ENCODE measurements around the gene TLK1.
A peak's percentile ranks its signal among the peaks of the same experiment; 100 is the strongest.
"Not testable (repeated sequence)": the region's sequence is repeated elsewhere in the genome, so short reads cannot be mapped to it uniquely, and the experiment has no call there.

TLK1 gene

DNA sequence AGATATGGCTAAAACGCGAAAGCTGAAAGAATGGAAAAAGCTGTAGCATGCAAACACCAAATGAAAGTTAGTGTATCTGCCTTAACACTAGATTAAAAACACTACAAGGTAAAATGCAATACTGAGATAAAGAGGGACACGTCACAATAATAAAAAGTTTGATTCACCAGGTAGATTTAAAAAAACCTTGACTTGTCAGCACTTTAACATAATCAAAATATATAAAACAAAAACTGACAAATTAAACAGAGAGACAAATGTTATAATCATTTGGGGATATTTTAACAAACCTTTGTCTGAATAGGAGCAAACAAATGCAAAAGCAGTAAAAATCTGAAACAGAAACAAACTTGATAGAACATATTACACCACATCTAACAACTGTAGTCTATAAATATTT, 18.3 kb downstream of the TLK1 start:
- no peak for DNase-seq (ENCODE audit: low read depth)

DNA sequence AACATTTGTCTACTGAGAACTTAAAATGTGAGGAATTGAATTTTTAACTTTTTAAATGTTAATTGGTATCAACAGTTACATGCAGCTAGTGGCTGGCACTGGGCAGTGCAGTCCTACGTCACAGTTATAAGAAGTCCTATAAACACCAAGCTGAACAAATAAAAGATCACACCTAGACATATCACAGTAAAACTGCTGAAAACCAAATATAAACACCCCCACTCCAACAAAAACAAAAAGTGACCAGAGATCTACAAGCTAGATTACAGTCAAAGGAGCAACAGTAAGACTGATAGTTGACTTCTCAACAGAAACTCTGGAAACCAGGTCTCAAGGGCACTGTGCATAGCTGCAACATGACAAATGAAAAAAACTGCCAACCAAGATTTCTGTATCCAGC, 19.4 kb downstream of the TLK1 start:
- DNase-seq (ENCODE audit: low read depth), result no peak

DNA sequence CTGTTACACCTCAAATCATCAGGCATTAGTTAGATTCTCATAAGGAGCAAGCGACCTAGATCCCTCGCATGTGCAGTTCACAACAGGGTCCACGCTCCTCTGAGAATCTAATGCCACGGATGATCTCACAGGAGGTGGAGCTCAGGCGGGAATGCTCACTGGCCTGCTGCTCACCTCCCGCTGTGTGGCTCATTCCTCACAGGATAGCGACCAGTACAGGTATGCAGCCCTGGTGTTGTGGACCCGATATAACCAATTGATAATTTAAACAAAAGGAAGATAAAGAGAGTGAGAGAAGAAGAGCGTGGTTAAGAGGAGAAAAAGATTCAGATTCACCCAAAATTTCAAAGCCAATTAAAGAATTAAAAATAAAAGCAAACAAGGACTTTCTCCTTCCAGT, 20.8 kb downstream of the TLK1 start:
- DNase-seq (ENCODE audit: low read depth), result no peak

DNA sequence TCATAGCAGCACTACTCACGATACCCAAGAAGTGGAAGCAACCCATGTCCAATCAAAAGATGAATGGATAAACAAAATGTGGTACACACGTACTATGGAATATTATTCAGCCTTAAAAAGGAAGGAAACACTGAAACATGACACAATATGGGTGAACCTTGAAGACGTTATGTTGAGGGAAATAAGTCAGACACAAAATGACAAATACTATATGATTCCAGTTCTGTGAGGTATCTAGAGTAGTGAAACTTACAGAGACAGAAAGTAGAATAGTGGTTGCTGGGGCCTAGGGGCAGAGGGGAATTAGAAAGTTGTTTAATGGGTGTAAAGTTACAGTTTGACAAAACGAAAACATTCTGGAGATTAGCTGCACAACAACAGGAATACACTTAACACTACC, 24.7 kb downstream of the TLK1 start:
- DNase-seq (ENCODE audit: low read depth), result no peak

DNA sequence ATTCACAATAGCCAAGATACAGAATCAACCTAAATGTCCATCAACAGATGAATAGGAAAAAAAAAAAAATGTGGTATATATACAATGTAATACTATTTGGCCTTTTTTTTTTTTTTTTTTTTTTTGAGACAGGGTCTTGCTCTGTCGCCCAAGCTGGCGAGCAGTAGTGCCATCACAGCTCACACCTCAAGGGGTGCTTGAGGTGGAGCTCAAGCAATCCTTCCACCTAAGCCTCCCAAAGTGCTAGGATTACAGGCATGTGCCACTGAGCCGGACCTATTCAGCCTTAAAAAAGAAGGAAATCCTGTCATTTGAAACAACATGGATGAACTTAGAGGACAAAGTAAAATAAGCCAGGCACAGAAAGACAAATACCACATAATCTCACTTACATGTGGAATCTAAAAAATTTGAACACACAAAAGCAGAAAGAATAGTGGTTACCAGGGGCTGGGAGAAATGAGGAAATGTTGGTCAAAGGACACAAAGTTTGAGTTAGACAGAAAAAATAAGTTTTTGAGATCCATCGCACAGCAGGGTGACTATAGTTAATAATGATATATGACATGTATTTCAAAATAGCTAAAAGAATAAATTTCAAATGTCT, 26.0 kb downstream of the TLK1 start:
- no peak for DNase-seq (ENCODE audit: low read depth)

DNA sequence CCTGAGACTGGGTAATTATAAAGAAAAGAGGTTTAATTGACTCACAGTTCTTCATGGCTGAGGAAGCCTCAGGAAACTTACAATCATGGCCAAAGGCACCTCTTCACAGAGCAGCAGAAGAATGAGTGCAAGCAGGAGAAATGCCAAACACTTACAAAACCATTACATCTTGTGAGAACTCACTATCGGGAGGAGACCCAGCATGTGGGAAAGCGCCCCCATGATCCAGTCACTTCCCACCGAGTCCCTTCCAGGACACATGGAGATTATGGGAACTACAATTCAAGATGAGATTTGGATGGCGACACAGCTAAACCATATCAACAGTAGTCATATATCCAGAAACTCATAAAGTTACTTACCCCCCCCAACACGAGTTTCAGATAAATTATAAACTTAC, 28.6 kb downstream of the TLK1 start:
- no peak for DNase-seq (ENCODE audit: low read depth)

DNA sequence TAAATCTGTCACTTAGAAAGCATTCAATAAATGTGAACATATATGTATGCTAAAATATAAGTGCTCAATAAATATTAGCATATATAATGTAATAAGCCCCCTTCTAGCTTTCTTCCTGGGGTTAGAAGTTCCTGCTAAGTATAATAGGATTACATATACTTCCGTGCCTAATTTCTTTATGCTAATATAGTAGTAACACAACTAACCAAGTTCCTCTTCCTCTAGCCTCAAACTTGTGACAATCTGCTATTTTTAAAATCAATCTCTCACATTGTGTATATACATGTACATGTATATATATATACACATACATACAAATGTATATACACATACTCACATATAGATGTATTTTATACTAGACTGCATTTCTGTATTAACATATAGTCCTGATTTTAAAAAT, 32.2 kb downstream of the TLK1 start:
- no peak for DNase-seq (ENCODE audit: low read depth)

DNA sequence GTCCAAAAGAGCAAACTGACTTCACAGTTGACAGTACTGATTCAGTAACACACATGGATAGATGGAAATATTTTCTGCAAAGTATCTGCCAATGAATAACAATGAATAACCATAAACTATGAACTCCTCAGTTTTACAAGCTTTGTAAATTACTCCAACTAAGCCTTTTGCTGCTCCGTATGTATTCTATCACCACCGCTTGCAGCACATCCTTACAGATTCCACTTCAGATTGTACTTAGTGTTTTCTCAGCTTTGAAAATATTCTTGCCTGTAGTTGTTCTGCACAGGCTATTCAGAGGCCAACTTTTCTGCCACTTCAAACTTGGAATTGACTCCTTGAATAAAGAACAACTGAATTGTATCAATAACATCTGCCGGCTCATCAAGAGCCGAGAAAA, 36.2 kb downstream of the TLK1 start:
- no peak for DNase-seq (ENCODE audit: low read depth)

DNA sequence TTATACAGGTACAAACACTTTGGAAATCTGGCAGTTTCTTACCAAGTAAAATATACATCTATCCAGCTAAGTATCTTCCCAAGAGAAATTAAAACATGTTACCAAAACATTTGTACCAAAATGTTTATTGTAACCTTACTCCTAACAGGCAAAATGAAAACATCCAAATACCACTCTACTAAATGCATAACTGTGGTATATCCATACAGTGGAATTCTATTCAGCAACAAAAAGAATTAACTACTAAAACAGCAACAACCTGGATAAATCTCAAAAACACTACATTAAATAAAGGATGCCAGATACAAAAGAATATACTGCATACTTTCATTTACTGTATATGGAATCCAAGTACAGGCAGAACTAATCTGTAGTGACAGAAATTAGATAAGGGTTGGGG, 51.1 kb downstream of the TLK1 start:
- no peak for DNase-seq (ENCODE audit: low read depth)

DNA sequence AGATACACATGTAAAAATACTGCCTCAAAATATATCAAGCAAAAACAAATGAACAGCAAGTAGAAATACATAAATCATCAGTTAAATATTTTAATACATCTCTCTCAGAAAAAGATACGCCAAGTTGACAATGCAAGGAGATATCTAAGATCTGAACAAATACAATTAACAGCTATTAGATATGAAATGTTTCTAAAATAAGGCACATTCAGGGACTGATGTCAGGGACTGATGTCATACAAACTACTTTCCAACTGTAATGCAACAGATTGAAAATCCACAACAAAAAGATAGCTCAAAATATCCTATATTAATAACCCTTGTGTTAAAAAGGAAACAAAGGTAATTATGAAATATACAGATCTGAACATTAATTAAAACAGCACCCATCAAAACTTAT, 51.7 kb downstream of the TLK1 start:
- DNase-seq (ENCODE audit: low read depth), result no peak

DNA sequence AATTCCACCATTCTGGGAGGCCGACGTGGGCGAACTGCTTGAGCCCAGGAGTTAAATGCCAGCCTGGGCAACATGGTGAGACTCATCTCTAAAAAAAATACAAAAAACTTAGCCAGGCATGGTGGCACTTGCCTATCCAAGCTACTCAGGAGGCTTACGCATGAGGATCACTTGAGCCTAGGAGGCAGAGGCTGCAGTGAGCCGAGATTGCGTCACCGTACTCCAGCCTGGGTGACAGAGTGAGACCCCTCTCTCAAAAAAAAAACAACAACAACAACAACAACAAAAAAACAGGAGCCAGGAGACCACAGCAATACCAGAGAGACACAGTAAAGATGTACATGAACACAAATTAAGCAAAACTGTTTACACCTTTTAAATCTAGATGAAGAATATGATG, 52.9 kb downstream of the TLK1 start:
- no peak for DNase-seq (ENCODE audit: low read depth)

DNA sequence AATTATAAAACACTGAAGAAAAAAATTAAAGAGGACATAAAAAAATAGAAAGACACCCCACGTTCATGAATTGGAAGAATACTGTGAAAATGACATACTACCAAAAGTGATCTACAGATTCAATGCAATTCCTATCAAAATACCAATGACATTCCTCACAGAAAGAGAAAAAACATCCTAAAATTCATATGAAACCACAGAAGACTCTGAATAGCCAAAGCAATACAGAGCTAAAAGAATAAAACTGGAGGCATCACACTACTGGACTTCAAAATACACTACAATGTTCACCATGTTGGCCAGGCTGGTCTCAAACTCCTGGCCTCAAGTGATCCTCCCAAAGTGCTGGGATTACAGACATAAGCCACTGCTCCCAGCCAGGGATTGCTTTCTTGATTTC, 56.3 kb downstream of the TLK1 start:
- no peak for DNase-seq (ENCODE audit: low read depth)

DNA sequence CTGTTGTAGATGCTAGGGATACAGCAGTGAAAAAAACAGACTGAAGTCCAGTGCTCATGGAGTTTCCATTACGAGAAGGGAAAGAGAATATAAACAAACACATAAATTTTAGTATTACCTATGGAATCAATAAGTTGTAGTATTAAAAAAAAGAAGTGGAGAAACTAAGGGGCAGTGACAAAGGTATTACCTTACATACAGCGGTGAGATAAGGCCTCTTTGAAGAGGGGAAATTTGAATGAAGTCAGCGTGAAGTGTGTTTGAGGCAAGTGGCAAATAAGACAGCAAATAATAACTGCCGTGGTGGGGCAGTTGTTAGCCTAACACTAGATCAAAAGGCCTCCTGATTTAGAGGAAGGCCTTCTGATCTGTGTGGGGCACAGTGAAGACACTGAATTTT, 57.9 kb downstream of the TLK1 start:
- no peak for DNase-seq (ENCODE audit: low read depth)

DNA sequence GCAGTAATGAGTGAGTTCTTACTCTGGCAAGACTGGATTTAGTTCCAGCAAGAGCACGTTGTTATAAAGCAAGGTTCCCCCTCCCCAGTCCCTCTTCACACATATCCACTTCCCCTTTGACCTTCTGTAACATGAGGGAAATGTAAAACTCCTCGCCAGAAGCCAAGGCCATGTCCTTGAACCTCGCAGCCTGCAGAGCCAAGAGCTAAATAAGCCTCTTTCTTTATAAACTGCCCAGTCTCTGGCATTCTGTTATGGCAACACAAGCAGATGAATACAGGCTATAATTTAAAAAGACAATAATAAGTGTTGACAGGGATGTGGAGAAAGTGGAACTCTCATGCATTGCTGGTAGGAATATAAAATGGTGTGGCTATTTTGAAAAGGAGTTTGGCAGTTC, 60.3 kb downstream of the TLK1 start:
- no peak for DNase-seq (ENCODE audit: low read depth)

DNA sequence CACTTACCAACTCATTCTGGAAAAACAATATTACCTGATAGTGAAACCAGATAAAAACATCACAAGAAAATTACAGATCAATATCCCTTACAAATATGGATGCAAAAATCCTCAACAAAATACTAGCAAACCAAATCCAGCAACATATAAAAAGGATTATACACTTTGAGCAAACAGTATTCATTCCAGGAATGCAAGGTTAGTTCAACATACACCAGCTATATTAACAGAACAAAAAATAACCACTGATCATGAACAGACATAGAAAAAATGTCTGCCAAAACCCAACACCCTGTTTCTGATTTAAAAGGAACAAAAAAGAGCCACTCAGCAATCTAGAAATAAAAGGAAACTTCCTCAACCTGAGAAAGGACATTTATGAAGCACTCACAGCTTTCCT, 62.1 kb downstream of the TLK1 start:
- no peak for DNase-seq (ENCODE audit: low read depth)

DNA sequence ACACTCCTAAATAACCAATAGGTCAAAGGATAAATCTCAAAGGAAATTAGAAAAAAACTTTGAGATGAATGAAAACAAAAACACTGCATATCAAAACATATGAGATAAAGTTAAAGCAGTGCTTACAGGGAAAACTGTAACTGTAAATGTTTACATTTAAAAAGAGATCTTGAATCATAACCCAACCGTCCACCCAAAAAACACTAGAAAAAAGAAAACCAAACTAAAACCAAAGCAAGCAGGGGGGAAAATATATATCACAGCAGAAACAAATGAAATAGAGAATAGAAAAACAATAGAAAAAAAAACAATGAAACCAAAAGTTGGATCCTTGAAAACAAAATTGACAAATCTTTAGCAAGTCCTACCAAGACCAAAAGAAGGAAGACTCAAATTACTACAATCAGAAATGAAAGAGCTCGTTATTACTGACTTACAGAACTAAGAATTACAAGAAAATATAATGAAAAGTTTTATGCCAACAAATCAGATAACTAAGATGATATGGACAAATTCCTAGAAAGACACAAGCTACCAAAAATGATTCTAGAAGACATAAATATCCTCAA, 65.6 kb downstream of the TLK1 start:
- no peak for DNase-seq (ENCODE audit: low read depth)

DNA sequence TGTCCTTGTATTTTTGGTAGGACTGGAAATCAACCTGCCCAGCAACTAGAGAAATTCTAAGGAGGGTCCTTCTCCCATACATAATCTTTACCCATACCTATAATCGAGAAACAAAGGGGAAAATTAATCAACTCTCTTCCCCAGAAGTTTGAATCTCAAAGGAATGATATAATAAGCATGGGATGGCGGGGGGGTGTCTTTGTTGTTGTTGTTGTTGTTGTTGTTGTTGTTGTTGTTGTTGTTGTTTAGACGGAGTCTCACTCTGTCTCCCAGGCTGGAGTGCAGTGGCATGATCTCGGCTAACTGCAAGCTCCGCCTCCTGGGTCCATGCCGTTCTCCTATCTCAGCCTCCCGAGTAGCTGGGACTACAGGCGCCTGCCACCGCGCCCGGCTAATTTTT, 69.2 kb downstream of the TLK1 start:
- DNase-seq (ENCODE audit: low read depth), result not testable (repeated sequence)

DNA sequence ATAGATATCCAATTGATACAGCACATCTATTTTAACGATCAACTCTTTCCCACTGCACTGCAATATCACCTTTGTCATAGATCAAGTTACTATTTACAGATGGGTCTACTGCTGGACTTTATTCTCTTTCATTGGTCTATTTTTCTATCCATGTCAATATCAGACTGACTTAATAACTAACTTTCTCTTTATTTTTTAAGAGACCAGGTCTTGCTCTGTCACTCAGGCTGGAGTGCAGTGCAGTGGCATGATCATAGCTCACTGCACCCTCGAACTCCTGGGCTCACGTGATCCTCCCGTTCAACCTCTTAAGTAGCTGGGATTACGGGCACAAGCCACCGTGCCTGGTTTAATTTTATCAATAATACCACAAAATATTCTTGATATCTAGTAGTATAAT, 71.2 kb downstream of the TLK1 start:
- no peak for DNase-seq (ENCODE audit: low read depth)

DNA sequence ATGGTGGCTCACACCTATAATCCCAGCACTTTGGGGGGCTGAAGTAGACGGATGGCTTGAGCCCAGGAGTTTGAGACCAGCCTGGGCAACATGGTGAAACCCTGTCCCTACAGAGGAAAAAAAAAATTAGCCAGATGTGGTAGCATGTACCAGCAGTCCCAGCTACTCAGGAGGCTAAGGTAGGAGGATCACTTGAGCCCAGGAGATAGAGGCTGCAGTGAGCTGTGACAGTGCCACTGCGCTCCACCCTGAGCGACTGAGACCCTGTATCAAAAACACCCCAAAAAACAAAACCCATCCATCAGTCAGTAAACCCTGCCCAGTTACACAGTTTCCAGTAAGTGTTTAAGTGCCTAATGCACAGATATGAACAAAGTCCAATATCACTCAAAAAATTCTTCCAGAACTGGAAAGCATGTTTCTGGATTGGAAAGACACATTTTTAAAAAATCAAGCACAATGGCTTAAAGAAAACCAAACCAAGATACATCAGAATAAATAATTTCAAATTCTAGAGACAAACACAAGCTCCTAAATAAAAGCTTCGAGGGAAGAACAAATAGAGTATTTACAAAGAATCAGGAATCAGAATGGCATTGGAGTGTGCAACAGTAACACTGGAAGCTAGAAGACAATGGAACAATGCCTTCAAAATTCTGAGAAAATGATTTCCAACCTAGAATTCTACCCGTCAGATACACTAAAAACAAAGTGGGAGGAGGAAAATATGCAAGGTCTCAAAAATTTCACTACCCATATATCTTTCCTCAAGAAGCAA, 72.4 kb downstream of the TLK1 start:
- no peak for DNase-seq (ENCODE audit: low read depth)

DNA sequence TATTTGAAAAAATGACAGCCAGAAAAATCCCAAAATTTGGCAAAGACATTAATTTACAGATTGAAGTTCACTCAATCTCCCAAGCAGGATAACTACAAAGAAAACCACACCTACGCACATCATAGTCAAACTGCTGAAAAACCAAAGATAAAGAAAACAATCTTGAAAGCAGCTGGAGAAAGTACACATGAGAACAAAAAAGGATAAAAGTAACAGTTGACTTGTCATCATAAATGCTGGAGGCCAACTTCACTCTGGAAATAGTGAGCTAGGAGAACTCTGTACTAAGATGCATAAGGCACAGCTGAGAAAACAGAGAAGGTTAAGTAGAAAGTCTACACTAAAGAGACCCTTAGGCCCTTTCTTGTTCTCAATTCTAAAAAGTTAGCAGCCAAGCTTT, 73.1 kb downstream of the TLK1 start:
- DNase-seq (ENCODE audit: low read depth), result no peak

DNA sequence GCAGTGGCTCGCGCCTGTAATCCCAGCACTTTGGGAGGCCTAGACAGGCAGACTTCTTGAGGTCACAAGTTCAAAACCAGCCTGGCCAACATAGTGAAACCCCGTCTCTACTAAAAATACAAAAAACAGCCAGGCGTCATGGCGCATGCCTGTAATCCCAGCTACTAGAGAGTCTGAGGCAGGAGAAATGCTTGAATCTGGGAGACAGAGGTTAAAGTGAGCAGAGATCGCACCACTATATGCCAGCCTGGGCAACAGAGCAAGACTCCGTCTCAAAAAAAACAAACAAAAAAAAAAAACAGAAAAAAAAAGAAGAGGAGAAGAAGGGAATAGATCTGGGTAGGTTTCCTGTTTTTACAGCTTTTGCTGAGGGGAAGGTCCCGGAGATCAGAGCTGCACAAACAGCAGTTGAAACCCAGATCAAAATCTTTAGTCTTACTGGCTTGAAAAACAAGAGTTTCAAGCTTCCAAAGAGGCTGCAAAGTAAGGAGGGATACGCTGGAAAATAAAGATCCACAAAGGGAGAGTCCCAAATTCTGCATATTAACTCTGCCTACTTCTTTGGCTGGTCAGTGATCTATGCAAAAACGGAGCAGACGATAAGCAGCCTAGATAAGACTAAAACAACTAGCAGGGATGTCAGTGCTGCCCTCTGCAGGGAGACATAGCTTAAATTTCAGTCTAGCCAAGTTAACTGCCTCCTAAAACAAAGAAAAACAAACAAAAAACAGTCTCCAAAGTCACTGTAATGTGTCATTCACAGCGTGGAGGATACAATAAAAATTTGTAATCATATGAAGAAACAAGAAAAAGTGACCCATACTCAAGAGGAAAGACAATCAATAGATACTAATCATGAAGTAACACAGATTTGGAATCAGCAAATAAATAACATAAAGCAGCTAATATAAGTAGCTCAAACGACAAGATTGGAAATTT, 74.1 kb downstream of the TLK1 start:
- DNase-seq (ENCODE audit: low read depth), result peak; percentile 48

DNA sequence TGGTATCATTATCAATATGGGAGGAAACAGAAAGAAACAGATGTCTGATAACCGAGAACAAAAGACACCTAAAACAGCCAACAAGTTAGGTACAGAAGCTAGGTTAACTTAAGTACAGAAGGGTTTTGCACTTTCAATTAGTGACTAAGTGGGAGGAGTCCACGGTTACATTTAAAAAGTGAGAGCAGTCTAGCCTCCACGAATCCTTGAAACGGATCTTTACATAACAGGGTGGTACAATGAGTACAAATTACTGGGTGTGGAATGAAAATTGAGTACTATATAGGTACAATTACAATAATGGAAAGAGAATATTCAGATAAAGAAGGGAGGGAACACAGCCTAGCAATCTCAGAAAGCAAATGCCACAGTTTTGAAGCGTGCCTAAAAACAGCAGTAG, 76.6 kb downstream of the TLK1 start:
- DNase-seq (ENCODE audit: low read depth), result no peak

DNA sequence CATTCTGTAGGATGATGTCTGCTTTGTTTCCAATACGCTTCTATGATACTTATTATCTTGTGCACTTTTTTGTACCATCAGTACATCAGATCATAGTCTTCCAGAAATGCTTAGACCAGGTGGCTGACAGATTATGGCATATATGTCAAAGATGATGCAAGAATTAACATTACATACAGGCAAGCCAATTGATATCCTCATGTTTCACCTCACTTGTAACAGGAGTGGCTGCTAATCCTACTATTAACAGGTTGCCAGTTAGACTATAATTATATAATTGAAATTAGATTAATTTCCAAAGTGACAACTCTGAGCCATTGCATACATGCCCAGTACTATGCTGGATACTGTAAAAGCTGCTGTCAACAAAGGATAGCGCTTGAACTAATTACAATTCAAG, 77.2 kb downstream of the TLK1 start:
- DNase-seq (ENCODE audit: low read depth), result no peak

Measured in T follicular helper cell (primary cell).